ENCODE measurements around the gene LMF1. TPM values are rescaled to one million over a fixed set of nuclear protein-coding genes. Genes with fewer than 3 reads are reported as not detected.

The LMF1 gene
- total RNA-seq, 2 donors from 2014 or later: 15.8 to 20.1 TPM

DNA sequence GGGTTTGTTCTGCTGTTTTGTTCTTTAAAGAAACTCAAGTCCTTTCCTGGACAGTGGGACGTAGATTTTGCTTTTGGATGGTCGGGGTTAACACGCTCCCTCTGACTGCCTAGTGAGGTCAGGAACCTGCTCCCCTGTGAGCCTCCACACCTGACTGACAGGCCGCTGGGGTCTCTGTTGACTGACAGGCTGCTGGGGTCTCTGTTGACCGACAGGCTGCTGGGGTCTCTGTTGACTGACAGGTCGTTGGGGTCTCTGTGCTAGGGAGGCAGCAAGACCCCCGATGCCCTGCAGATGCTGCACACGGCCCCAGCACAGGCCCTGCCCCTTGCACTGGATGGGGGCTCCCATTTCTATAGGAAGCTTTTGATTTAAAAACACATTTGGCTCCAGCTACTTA is 33.5 kb downstream of the LMF1 start:
- no peak for DNase-seq
- H3K9me3 ChIP-seq: peaks cover 0 to 5% (median 0%) of the 10 kb centered on the region in 3 donors
- WGBS, 2 donors: 78 to 92% methylated on average over 8 of the region's 8 CpGs
- no peak overlapping the region for H3K4me3 ChIP-seq
- H3K4me1 ChIP-seq: no peaks in the 10 kb centered on the region
- intact Hi-C loops (cut with DNase I): no loop called here
- ATAC-seq: no peak
- TF ChIP-seq, protein P1, sequence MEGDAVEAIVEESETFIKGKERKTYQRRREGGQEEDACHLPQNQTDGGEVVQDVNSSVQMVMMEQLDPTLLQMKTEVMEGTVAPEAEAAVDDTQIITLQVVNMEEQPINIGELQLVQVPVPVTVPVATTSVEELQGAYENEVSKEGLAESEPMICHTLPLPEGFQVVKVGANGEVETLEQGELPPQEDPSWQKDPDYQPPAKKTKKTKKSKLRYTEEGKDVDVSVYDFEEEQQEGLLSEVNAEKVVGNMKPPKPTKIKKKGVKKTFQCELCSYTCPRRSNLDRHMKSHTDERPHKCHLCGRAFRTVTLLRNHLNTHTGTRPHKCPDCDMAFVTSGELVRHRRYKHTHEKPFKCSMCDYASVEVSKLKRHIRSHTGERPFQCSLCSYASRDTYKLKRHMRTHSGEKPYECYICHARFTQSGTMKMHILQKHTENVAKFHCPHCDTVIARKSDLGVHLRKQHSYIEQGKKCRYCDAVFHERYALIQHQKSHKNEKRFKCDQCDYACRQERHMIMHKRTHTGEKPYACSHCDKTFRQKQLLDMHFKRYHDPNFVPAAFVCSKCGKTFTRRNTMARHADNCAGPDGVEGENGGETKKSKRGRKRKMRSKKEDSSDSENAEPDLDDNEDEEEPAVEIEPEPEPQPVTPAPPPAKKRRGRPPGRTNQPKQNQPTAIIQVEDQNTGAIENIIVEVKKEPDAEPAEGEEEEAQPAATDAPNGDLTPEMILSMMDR (IDR thresholded peaks at IDR 0.05): no peak
- no peak for TF ChIP-seq POLR2A (IDR thresholded peaks at IDR 0.05)
- no peak overlapping the region for H3K27ac ChIP-seq
- peaks cover 0 to 6% of the 10 kb centered on the region in 2 donors for H3K36me3 ChIP-seq (replicated peaks in 1 of 2; ENCODE audit: insufficient read depth in 1 of 2, low read depth in 2 of 2)
- no peaks in the 10 kb centered on the region for H3K27me3 ChIP-seq

DNA sequence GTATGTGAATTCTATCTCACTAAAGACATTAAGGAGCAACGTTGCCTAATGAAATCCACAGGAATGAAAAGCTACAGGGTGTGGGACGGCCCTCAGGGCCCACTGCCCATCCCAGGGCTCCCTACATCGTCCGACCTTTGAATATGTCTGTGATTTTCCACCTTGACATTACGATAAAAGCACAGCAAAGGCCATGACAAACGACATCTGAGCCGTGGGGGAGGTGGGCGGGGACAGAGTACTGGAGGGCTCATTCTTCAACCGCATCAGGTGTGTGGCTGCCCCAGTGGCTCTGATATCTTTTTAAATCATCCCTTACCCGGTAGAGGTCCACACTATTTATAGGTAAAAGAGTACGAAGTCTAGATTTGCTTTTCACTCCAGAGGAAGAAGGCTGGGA is 35.1 kb downstream of the LMF1 start:
- no peaks in the 10 kb centered on the region for H3K4me1 ChIP-seq
- H3K27ac ChIP-seq: no peak overlapping the region
- 74 to 81% methylated on average over 11 of the region's 11 CpGs for WGBS, 2 donors
- H3K9me3 ChIP-seq: no peaks in the 10 kb centered on the region
- H3K4me3 ChIP-seq: no peak overlapping the region
- H3K36me3 ChIP-seq (replicated peaks in 1 of 2; ENCODE audit: insufficient read depth in 1 of 2, low read depth in 2 of 2): peaks cover 0 to 6% of the 10 kb centered on the region in 2 donors
- no peak for ATAC-seq
- no peak for TF ChIP-seq POLR2A (IDR thresholded peaks at IDR 0.05)
- TF ChIP-seq, protein P1 (IDR thresholded peaks at IDR 0.05): no peak
- DNase-seq: no peak
- intact Hi-C loops (cut with DNase I): no loop called here
- no peaks in the 10 kb centered on the region for H3K27me3 ChIP-seq

DNA sequence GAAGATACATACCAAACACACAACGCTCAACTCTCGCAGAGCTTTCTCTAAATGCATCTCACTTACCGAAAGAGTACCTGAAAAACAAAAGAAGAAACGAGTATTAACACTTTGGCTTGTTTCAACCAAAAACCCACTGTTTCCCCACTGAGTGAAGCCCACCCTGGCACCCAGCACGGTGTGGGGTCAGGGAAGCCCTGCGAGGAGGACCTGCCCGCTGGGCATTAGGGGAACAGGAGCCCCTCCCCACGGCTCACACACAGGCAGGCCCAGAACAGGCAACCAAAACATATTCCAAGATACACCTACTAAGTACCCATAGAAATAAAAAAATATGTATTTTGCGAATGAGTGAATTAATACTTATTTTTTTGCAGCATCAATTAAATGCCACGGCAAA is 36.6 kb downstream of the LMF1 start:
- DNase-seq (no peak), ATAC-seq (no peak)
- Histone ChIP-seq H3K4me3 (no peak overlapping the region), H3K9me3 (no peaks in the 10 kb centered on the region), H3K27ac (no peak overlapping the region), H3K4me1 (no peaks in the 10 kb centered on the region), H3K27me3 (no peaks in the 10 kb centered on the region), H3K36me3 (replicated peaks in 1 of 2; ENCODE audit: insufficient read depth in 1 of 2, low read depth in 2 of 2) (peaks cover 0 to 6% of the 10 kb centered on the region in 2 donors)
- WGBS, 2 donors: 91 to 92% methylated on average over 10 of the region's 10 CpGs
- intact Hi-C loops (cut with DNase I): no loop called here
- TF ChIP-seq, protein P1 (IDR thresholded peaks at IDR 0.05): no peak
- no peak for TF ChIP-seq POLR2A (IDR thresholded peaks at IDR 0.05)

DNA sequence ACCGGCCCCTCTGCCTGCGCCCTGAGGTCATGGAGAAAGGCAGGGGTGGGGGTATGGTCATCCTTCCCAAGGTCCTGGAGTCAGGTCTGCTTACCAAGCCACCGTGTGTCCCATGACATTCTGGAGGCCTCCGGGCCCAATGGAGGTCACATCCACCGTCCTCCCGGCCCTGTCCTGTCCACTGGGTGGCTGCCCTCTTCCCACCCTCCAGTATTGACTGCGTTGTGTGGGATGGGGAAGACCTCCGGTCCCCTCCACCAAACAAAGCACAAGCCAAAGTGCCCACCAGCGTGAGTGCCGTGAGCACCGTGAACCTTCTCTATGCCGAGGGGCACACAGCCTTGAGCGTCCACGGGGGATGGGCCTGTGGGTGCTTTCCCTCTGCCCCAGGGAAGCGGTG is 37.2 kb downstream of the LMF1 start:
- WGBS, 2 donors: 91% methylated on average over 11 to 12 of the region's 15 CpGs
- Histone ChIP-seq H3K4me1 (no peaks in the 10 kb centered on the region), H3K4me3 (no peak overlapping the region), H3K27ac (no peak overlapping the region), H3K9me3 (no peaks in the 10 kb centered on the region), H3K36me3 (replicated peaks in 1 of 2; ENCODE audit: insufficient read depth in 1 of 2, low read depth in 2 of 2) (peaks cover 0 to 6% of the 10 kb centered on the region in 2 donors), H3K27me3 (no peaks in the 10 kb centered on the region)
- no peak for DNase-seq
- no peak for ATAC-seq
- TF ChIP-seq, protein P1 (IDR thresholded peaks at IDR 0.05): no peak
- no peak for TF ChIP-seq POLR2A (IDR thresholded peaks at IDR 0.05)
- intact Hi-C loops (cut with DNase I): no loop called here

DNA sequence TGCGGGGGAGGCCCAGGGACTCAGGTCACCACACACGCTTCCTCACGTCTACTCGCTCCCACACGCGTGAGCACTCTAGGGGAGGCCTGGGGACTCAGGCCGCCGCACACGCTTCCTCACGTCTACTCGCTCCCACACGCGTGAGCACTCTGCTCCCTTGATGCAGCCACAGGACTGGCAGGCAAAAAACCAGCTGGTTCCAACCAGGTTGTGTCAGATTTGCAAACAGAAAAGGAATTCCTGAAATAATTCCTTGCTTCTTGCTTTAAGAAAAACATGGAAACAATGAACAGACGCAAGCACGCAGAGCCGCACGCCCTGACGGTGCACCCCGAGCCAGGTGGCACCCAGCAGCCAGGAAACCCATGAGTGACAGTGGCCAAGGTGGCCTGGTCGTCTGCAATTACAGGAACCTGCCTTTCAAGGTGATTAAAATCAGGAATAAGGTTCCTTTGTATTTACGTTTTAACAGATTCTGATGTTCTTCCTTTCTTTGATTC is 37.9 kb downstream of the LMF1 start:
- peaks cover 0 to 6% of the 10 kb centered on the region in 2 donors for H3K36me3 ChIP-seq (replicated peaks in 1 of 2; ENCODE audit: insufficient read depth in 1 of 2, low read depth in 2 of 2)
- H3K27ac ChIP-seq: no peak overlapping the region
- H3K4me3 ChIP-seq: no peak overlapping the region
- no peak for DNase-seq
- no peaks in the 10 kb centered on the region for H3K9me3 ChIP-seq
- no peak for ATAC-seq
- H3K4me1 ChIP-seq: no peaks in the 10 kb centered on the region
- TF ChIP-seq POLR2A (IDR thresholded peaks at IDR 0.05): no peak
- TF ChIP-seq, protein P1 (IDR thresholded peaks at IDR 0.05): no peak
- H3K27me3 ChIP-seq: no peaks in the 10 kb centered on the region
- intact Hi-C loops (cut with DNase I): no loop called here
- WGBS, 2 donors: 88 to 95% methylated on average over 21 of the region's 21 CpGs
